C4-2B (cell line): Measurements from ENCODE around the gene CCDC14.

Experiments
- ZFX ChIP-seq: fragments of 450-650 bp; IDR thresholded peaks from 2 replicates; pipeline ENCODE4 v1.6.1; 2017
- TF ChIP-seq, protein P1 (sequence below): fragments of 450-650 bp; conservative IDR thresholded peaks from 2 replicates; pipeline ENCODE4 v1.5.1; 2017; ENCODE audit warnings: mild to moderate bottlenecking

DNA sequence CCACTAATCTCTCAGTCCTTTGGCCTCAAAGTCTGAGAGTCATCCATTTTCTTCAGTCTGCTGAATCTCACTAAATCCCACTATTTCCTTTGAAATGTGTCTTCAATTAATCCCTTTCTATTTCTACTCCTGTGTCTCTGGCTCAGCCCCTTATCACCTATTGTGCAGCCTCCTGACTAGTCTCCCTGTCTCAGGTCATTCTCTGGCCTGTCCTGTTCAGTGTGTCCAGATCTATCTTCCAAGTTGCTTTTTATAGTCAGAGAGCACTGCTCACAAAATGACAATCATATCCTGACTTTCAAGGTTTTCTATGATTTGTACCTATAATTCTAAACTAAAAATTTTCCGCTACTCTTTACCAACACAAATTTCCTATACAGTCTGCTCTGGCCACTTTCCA, 23.3 kb upstream of the CCDC14 start:
- TF ChIP-seq, protein P1, sequence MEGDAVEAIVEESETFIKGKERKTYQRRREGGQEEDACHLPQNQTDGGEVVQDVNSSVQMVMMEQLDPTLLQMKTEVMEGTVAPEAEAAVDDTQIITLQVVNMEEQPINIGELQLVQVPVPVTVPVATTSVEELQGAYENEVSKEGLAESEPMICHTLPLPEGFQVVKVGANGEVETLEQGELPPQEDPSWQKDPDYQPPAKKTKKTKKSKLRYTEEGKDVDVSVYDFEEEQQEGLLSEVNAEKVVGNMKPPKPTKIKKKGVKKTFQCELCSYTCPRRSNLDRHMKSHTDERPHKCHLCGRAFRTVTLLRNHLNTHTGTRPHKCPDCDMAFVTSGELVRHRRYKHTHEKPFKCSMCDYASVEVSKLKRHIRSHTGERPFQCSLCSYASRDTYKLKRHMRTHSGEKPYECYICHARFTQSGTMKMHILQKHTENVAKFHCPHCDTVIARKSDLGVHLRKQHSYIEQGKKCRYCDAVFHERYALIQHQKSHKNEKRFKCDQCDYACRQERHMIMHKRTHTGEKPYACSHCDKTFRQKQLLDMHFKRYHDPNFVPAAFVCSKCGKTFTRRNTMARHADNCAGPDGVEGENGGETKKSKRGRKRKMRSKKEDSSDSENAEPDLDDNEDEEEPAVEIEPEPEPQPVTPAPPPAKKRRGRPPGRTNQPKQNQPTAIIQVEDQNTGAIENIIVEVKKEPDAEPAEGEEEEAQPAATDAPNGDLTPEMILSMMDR, result no peak
- TF ChIP-seq ZFX, result no peak
